ENCODE results near the gene EIF4H.

Gene EIF4H

GRCh38 chr7:74138334-74138867 is 35.8 kb upstream of the EIF4H start:
- no peak for DNase-seq
- H3K27me3 ChIP-seq (ENCODE audit: insufficient read depth, low read depth, severe bottlenecking): no peaks in the 10 kb centered on the region
- no peaks in the 10 kb centered on the region for H3K36me3 ChIP-seq
- H3K27ac ChIP-seq: no peak overlapping the region
- no peak overlapping the region for H3K4me3 ChIP-seq (ENCODE audit: low read depth, low read length)
- no peak for TF ChIP-seq CTCF (IDR thresholded peaks at IDR 0.05; ENCODE audit: low read depth, low read length)
- no peaks in the 10 kb centered on the region for H3K9me3 ChIP-seq (ENCODE audit: severe bottlenecking)

GRCh38 chr7:74138945-74139843 is 35.0 kb upstream of the EIF4H start:
- Histone ChIP-seq H3K27me3 (ENCODE audit: insufficient read depth, low read depth, severe bottlenecking) (no peaks in the 10 kb centered on the region), H3K36me3 (no peaks in the 10 kb centered on the region), H3K9me3 (ENCODE audit: severe bottlenecking) (no peaks in the 10 kb centered on the region), H3K27ac (no peak overlapping the region), H3K4me3 (ENCODE audit: low read depth, low read length) (no peak overlapping the region)
- DNase-seq: no peak
- no peak for TF ChIP-seq CTCF (IDR thresholded peaks at IDR 0.05; ENCODE audit: low read depth, low read length)

- Histone ChIP-seq H3K4me3 (ENCODE audit: low read depth, low read length) (no peak overlapping the region), H3K9me3 (ENCODE audit: severe bottlenecking) (peaks cover 3% of the 10 kb centered on the region), H3K36me3 (no peaks in the 10 kb centered on the region), H3K27ac (no peak overlapping the region), H3K27me3 (ENCODE audit: insufficient read depth, low read depth, severe bottlenecking) (no peaks in the 10 kb centered on the region)
- no peak for TF ChIP-seq CTCF (IDR thresholded peaks at IDR 0.05; ENCODE audit: low read depth, low read length)
- DNase-seq: no peak
Observed at GRCh38 chr7:74141705-74142104, 32.5 kb upstream of the EIF4H start.

GRCh38 chr7:74143383-74143782 is 30.8 kb upstream of the EIF4H start:
- H3K27ac ChIP-seq: no peak overlapping the region
- no peaks in the 10 kb centered on the region for H3K27me3 ChIP-seq (ENCODE audit: insufficient read depth, low read depth, severe bottlenecking)
- H3K9me3 ChIP-seq (ENCODE audit: severe bottlenecking): peaks cover 3% of the 10 kb centered on the region
- no peaks in the 10 kb centered on the region for H3K36me3 ChIP-seq
- no peak for TF ChIP-seq CTCF (IDR thresholded peaks at IDR 0.05; ENCODE audit: low read depth, low read length)
- no peak for DNase-seq
- H3K4me3 ChIP-seq (ENCODE audit: low read depth, low read length): no peak overlapping the region

GRCh38 chr7:74148491-74148890 is 25.7 kb upstream of the EIF4H start:
- TF ChIP-seq CTCF (IDR thresholded peaks at IDR 0.05; ENCODE audit: low read depth, low read length): no peak
- H3K4me3 ChIP-seq (ENCODE audit: low read depth, low read length): no peak overlapping the region
- no peak overlapping the region for H3K27ac ChIP-seq
- no peak for DNase-seq
- H3K27me3 ChIP-seq (ENCODE audit: insufficient read depth, low read depth, severe bottlenecking): no peaks in the 10 kb centered on the region
- peaks cover 3% of the 10 kb centered on the region for H3K9me3 ChIP-seq (ENCODE audit: severe bottlenecking)
- no peaks in the 10 kb centered on the region for H3K36me3 ChIP-seq
